Neural cell (in vitro differentiated cells): ENCODE results near the gene UBN1.
A peak's percentile ranks its signal among the peaks of the same experiment; 100 is the strongest.

Source experiments
- CTCF ChIP-seq: fragments of 450-650 bp; IDR thresholded peaks from 2 replicates; pipeline ENCODE4 v1.5.1; 2014; ENCODE audit warnings: antibody characterized with exemption, mild to moderate bottlenecking, moderate library complexity; ENCODE audit not compliant: poor library complexity, severe bottlenecking
- EP300 ChIP-seq: fragments of 450-650 bp; conservative IDR thresholded peaks from 2 replicates; pipeline ENCODE4 v1.6.1; 2014; ENCODE audit warnings: antibody characterized with exemption, mild to moderate bottlenecking, moderate library complexity; ENCODE audit not compliant: poor library complexity, severe bottlenecking
- EZH2 ChIP-seq: fragments of 200-600, 300-800 bp; shearing (Covaris generic), sonication (generic); IDR thresholded peaks from 2 replicates; pipeline ENCODE4 v1.6.1; 2014; ENCODE audit warnings: antibody characterized with exemption, low read length, borderline replicate concordance, mild to moderate bottlenecking; ENCODE audit not compliant: insufficient read depth, poor library complexity, severe bottlenecking
- POLR2AphosphoS5 ChIP-seq: IDR thresholded peaks from 2 replicates; pipeline ENCODE4 v1.6.1; 2012
- RAD21 ChIP-seq: fragments of 450-650 bp; conservative IDR thresholded peaks from 2 replicates; pipeline ENCODE4 v1.6.1; 2014; ENCODE audit warnings: antibody characterized with exemption, mild to moderate bottlenecking, moderate library complexity
- REST ChIP-seq: IDR thresholded peaks from 2 replicates; pipeline ENCODE4 v1.6.1; 2012; ENCODE audit warnings: borderline replicate concordance
- SMC3 ChIP-seq: fragments of 450-650 bp; conservative IDR thresholded peaks from 2 replicates; pipeline ENCODE4 v1.6.1; 2014; ENCODE audit warnings: antibody characterized with exemption, mild to moderate bottlenecking, moderate library complexity; ENCODE audit not compliant: poor library complexity
- TAF1 ChIP-seq: IDR thresholded peaks from 2 replicates; pipeline ENCODE4 v1.6.1; 2012; ENCODE audit warnings: low read depth

DNA sequence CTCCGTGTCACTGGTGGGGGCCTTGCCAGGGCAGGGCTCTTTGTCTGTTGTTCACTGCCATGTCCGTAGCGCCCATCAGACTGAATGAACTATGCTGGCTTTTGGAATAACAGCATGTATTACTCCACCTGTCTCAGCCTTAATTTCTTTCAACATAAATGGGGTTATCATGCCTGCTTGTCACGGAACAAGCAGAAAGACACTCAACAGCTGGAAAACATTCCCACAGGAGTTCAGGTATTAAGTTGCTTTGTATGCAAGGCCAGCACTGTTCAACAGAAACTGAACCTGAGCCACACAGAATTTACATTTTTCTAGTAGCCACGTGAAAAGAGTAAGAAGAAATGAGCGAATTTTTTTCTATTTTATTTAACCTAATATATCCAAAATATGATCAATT lies 76.6 kb downstream of the UBN1 start:
- peak; percentile 63 for TF ChIP-seq POLR2AphosphoS5
- TF ChIP-seq EP300: peak; percentile 50
- no peak for TF ChIP-seq CTCF
- TF ChIP-seq EZH2: no peak
- no peak for TF ChIP-seq TAF1
- peak; percentile 36 for TF ChIP-seq REST
- TF ChIP-seq SMC3: no peak
- no peak for TF ChIP-seq RAD21
